C4-2B (cell line): ENCODE data around the gene SUOX.

Experiments used
- CTCF ChIP-seq: fragments of 450-650 bp; conservative IDR thresholded peaks from 2 replicates; pipeline ENCODE4 v1.5.1; 2017; ENCODE audit warnings: mild to moderate bottlenecking
- ZFX ChIP-seq: fragments of 450-650 bp; IDR thresholded peaks from 2 replicates; pipeline ENCODE4 v1.6.1; 2017

GRCh38 chr12:55972911-55973598, 24.0 kb upstream of the SUOX start:
- TF ChIP-seq CTCF (no peak), ZFX (no peak)
